Loucy (cell line): ENCODE data around the gene TGDS.
A peak's percentile ranks its signal among the peaks of the same experiment; 100 is the strongest.

ENCODE experiments used
- H2AFZ ChIP-seq: fragments of 200-600 bp; sonication (generic); 2 replicates; pipeline ENCODE4 v1.6.0; 2016; ENCODE audit warnings: antibody characterized with exemption, mild to moderate bottlenecking, low read length, moderate library complexity
- H3F3A ChIP-seq: fragments of 200-600 bp; 2 replicates; pipeline ENCODE4 v1.6.0; 2016; ENCODE audit warnings: antibody characterized with exemption, low read depth, mild to moderate bottlenecking
- H3K27me3 ChIP-seq: fragments of 200-600 bp; sonication (generic); 2 replicates; pipeline ENCODE4 v1.6.1; 2014; ENCODE audit warnings: low read length, mild to moderate bottlenecking; ENCODE audit not compliant: insufficient read depth, poor library complexity, severe bottlenecking
- H3K36me3 ChIP-seq: fragments of 200-600 bp; sonication (generic); 2 replicates; pipeline ENCODE4 v1.6.1; 2016; ENCODE audit warnings: low read length; ENCODE audit not compliant: insufficient read depth
- H3K4me1 ChIP-seq: fragments of 200-600 bp; sonication (generic); 2 replicates; pipeline ENCODE4 v1.5.1; 2014; ENCODE audit warnings: low read length, mild to moderate bottlenecking; ENCODE audit not compliant: insufficient read depth, poor library complexity, severe bottlenecking
- H3K4me2 ChIP-seq: fragments of 200-600 bp; sonication (generic); 2 replicates; pipeline ENCODE4 v1.6.0; 2014; ENCODE audit warnings: antibody characterized with exemption, low read length, low read depth, mild to moderate bottlenecking; ENCODE audit not compliant: poor library complexity, severe bottlenecking
- H3K4me3 ChIP-seq: fragments of 200-600 bp; sonication (generic); 2 replicates; pipeline ENCODE4 v1.5.1; 2014; ENCODE audit warnings: low read length, mild to moderate bottlenecking, mixed read lengths; ENCODE audit not compliant: poor library complexity, severe bottlenecking
- H3K79me2 ChIP-seq: fragments of 200-600 bp; sonication (generic); 2 replicates; pipeline ENCODE4 v1.6.1; 2014; ENCODE audit warnings: low read length; ENCODE audit not compliant: insufficient read depth
- H3K9ac ChIP-seq: fragments of 200-600 bp; sonication (generic); 2 replicates; pipeline ENCODE4 v1.6.0; 2014; ENCODE audit warnings: mild to moderate bottlenecking, low read depth, low read length, moderate library complexity; ENCODE audit not compliant: poor library complexity, severe bottlenecking
- H3K9me2 ChIP-seq: fragments of 200-600 bp; sonication (generic); replicated peaks from 2 replicates; pipeline ENCODE4 v1.6.1; 2016; ENCODE audit warnings: low read depth, low read length, mixed read lengths
- H3K9me3 ChIP-seq: fragments of 200-600 bp; sonication (generic); 2 replicates; pipeline ENCODE4 v1.6.1; 2014; ENCODE audit warnings: mild to moderate bottlenecking, antibody characterized with exemption, low read length, low read depth; ENCODE audit not compliant: insufficient read depth
- H4K20me1 ChIP-seq: fragments of 200-600 bp; sonication (generic); 2 replicates; pipeline ENCODE4 v1.6.0; 2014; ENCODE audit warnings: antibody characterized with exemption, low read length, mild to moderate bottlenecking; ENCODE audit not compliant: insufficient read depth, poor library complexity, severe bottlenecking
- CTCF ChIP-seq: fragments of 200-600 bp; sonication (generic); conservative IDR thresholded peaks from 2 replicates; pipeline ENCODE4 v1.5.1; 2014; ENCODE audit warnings: mild to moderate bottlenecking, antibody characterized with exemption, low read length
- EZH2phosphoT487 ChIP-seq: fragments of 200-600 bp; IDR thresholded peaks from 2 replicates; pipeline ENCODE4 v1.6.1; 2018; ENCODE audit warnings: antibody characterized with exemption, mild to moderate bottlenecking, moderate library complexity, borderline replicate concordance

TGDS gene

GRCh38 chr13:94596575-94596971 is 621 bp upstream of the TGDS start:
- Histone ChIP-seq H3K27me3 (no peaks in the 10 kb centered on the region), H4K20me1 (peaks cover 19% of the 10 kb centered on the region), H2AFZ (peak overlapping the region; percentile 82), H3F3A (no peaks in the 10 kb centered on the region; the same call in 1 of the 2 replicates), H3K4me3 (peak overlapping the region; percentile 94), H3K4me2 (peak overlapping the region; percentile 86), H3K4me1 (peaks cover 39% of the 10 kb centered on the region), H3K9me3 (no peaks in the 10 kb centered on the region), H3K79me2 (peaks cover 41% of the 10 kb centered on the region), H3K9me2 (no peaks in the 10 kb centered on the region), H3K36me3 (peaks cover 6% of the 10 kb centered on the region; the same call in 1 of the 2 replicates), H3K9ac (peak overlapping the region; percentile 91)
- no peak for TF ChIP-seq EZH2phosphoT487
- TF ChIP-seq CTCF: no peak

GRCh38 chr13:94595001-94595949 is 677 bp downstream of the TGDS start:
- Histone ChIP-seq H3K27me3 (no peaks in the 10 kb centered on the region), H3K4me1 (peaks cover 45% of the 10 kb centered on the region), H2AFZ (peak overlapping the region; percentile 84), H3K4me3 (peak overlapping the region; percentile 94), H3K9ac (peak overlapping the region; percentile 91), H3K9me3 (no peaks in the 10 kb centered on the region), H3K9me2 (no peaks in the 10 kb centered on the region), H4K20me1 (peaks cover 27% of the 10 kb centered on the region), H3K4me2 (peak overlapping the region; percentile 86), H3K79me2 (peaks cover 51% of the 10 kb centered on the region), H3K36me3 (peaks cover 6% of the 10 kb centered on the region; the same call in 1 of the 2 replicates), H3F3A (no peaks in the 10 kb centered on the region; the same call in 1 of the 2 replicates)
- no peak for TF ChIP-seq CTCF
- TF ChIP-seq EZH2phosphoT487: no peak

GRCh38 chr13:94590744-94591143 is 5.2 kb downstream of the TGDS start:
- Histone ChIP-seq H3K4me2 (peak overlapping the region; percentile 86), H3K27me3 (no peaks in the 10 kb centered on the region), H4K20me1 (peaks cover 36% of the 10 kb centered on the region), H3K4me3 (peak overlapping the region; percentile 44), H3K4me1 (peaks cover 43% of the 10 kb centered on the region), H3K9me3 (no peaks in the 10 kb centered on the region), H3K79me2 (peaks cover 68% of the 10 kb centered on the region), H3K36me3 (peaks cover 6% of the 10 kb centered on the region; the same call in 1 of the 2 replicates), H3K9ac (peak overlapping the region; percentile 29), H3F3A (no peaks in the 10 kb centered on the region), H2AFZ (no peak overlapping the region), H3K9me2 (no peaks in the 10 kb centered on the region)
- no peak for TF ChIP-seq CTCF
